ENCODE data around the gene FOXS1.
A peak's percentile ranks its signal among the peaks of the same experiment; 100 is the strongest.
"Not testable (repeated sequence)": the region's sequence is repeated elsewhere in the genome, so short reads cannot be mapped to it uniquely, and the experiment has no call there.

The FOXS1 gene

DNA sequence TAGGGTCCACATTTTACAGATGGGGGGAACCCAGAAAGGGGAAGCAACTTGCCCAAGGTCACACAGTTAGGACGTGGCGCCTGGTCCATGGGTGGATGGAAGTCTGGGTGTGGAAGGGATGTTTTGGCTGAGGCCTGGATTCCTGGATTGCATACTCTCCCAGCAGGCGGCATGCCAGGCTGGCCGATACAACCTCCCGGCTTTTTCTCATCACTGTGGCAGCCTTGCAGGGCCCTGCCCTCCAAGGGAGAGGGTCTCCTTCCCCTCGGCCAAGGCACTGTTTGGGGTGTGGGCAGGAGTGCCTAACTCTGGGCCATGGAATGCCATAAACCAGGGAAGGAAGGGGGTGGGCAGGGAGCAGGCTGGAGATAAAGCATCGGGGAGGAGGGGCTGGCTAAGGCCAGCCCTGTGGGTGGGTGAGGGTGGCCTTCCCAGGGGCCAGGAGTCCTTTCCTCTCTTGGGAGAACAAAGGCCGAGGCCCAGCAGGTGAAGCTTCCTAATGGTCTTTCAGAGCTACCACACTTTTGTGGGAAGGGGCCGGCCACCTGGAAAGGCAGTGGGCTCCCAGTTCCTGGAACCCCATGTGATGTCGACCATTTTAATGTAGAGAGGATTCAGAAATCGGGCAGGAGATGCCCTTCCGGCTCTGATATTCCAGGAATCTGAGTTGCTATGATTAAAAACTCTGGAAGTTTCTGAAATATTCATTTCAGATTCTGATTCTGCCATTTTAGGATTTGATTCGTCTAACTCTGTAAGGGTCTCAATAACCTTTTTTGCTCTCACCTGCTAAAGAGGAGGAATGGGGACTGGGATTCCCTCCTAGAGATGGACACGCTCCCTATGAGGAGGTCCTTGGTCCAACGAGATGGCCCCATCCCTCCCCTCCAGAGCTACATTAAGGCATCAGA lies 4.2 kb downstream of the FOXS1 start:
- DNase-seq (ENCODE audit: low read depth in 2 of 2) = no peak

DNA sequence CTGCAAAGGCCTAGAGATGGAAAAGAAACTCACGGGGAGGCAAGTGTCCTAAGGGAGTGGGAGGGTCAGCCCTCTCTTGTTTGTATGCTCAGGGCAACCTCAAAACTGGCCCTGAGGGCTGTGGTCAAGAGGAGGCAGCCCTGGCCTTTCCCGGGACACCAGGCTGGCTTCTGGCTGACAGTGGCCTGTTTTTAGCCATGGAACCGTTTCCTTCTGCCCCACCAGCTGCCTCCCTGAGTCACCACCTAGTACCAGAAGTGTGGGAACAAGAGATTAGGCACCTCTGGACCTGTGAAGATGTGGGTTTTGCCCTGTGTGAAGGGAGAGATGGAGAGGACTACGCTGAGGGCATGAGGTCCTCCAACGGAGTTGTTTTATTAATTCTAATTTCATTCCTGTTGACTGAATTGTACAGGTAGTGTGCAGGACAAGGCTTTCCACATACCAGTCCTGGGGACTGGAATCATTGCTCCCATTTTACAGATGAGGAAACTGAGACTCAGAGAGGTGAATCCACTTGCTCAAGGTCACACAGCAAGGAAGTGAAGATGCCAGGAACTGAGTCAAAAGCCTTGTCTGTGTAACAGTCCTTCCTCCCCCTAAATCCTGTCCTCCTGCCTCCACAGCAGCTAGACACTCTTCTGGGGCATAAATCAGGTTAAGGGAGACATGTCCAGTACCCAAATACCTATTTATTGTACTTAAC lies 5.5 kb downstream of the FOXS1 start:
- DNase-seq (ENCODE audit: low read depth in 2 of 2) = no peak

DNA sequence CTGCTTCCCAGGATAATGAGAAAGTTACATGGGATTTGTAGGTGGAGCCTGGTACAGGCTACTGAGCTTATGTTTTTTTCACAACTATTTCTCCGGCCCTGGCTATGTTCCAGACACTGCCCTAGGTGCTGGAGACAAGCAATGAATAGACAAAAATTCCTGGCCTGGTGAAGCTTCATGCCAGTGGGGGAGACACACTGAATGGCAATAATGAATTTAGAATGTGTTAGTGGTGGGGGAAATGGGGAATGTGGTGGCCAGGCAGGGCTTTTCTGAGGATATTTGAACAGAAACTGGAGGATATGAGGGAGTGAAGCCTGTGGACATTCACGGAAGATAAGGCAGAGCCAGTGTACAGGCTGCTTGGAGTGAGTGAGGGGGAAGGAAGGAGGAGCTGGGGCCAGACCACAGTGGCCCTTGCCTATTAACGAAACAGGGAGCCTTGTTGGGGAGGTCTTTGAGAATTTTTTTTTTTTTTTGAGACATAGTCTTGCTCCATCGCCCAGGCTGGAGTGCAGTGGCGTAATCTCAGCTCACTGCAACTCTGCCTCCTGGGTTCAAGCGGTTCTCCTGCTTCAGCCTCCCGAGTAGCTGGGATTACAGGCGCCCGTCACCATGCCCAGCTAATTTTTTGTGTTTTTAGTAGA lies 6.6 kb downstream of the FOXS1 start:
- DNase-seq (ENCODE audit: low read depth in 2 of 2) = no peak

DNA sequence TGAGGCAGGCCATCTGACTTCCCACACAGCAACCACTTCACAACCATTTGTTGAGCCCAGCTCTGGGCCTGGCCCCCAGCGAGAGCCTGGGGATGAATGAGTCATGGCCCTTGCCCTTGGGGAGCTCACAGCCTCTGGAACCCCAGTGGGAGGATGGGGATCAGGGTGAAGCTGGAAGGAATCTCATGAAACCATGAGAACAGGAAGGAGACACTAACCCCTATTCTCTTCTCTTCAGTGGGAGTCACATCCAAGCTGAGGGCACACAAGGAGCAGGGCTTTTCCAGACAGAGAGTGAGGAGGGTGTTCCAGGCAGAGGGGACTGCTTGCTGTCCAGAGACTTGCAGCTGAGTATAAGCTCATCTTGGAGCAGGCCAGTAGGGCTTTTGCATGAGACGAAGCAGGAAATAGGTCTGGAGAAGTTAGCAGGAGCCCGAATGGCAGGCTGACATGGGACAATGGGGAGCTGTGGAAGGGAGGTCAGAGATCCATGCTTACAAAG lies 7.5 kb downstream of the FOXS1 start:
- DNase-seq (ENCODE audit: low read depth in 2 of 2) = no peak

DNA sequence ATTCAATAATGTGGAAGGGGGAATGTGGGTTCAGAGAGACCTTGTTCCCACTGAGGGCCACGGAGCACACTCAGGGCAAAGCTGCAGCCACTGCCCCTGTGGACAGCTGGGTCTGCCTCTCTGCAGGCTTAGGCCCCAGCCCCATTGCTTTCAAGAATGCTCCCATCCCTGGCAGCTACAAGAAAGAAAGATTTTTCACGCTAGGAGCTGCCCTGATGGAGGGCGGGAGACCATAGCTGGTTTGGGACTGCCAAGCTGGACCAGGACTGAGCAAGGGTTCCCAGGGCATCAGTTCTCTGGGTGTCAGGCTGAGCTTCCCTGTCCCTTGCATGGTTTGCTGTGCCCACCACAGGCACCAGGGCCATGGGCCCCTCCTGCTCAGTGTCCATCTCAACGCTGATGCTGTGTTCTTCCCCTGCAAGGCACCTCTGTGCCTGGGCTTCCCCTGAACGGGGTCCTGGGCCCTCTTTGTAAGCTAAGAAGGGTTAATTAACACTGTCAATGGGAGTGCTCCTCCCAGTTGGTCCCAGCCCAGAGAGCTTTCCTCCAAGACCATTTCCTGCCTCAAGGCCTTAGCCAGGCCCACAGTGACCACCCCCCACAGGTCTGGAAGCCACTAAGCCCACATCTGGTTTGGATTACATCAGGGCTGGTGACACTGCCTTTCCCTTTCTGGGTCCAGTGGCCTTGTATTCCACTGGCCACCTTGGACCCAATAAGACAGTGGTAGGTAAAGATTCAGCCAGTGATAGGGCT lies 8.4 kb downstream of the FOXS1 start:
- no peak for DNase-seq (ENCODE audit: low read depth in 2 of 2)

DNA sequence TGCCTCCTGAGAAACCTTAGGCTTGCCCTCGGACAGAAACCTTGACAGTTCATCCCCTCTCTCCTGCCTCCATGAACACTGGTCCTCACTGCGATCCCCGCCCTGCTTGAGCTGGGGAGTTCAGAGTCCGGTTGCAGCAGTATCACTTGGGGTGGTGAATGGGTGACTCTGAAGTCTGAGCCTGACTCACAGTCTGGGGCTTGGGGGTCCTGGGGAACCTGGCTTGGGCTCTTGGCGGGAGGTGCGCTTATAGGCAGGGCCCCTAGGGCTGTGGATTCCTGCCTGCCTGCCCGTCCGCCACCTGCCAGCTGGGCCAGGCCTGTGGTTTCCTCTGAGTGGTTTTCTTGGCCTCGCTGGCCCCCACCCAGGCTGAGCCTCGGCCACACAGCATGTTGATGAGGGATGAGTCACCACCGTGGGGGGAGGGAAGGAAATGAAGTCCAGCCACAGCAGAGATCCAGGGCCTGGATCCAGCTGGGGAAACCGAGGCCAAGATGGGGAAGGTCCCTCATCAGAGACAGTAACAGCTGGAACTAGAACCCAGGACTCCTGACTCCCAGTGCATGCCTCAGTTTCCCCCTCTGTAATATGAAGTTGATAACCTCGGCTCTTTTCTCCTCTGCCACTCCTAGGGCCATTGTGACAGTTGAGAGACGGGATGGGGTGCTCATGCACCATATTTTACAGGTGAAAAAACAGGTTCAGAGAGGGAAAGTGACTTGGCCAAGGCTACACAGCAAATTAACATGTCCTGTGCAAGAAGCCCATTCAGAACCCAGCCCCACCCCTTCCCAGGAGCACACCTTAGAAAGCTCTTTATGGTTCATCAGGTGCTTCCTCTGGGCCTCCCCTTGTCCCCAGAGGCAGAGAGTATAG lies 9.2 kb downstream of the FOXS1 start:
- peak in 1 of 2 donors; percentile 13 for DNase-seq (ENCODE audit: low read depth in 2 of 2)

DNA sequence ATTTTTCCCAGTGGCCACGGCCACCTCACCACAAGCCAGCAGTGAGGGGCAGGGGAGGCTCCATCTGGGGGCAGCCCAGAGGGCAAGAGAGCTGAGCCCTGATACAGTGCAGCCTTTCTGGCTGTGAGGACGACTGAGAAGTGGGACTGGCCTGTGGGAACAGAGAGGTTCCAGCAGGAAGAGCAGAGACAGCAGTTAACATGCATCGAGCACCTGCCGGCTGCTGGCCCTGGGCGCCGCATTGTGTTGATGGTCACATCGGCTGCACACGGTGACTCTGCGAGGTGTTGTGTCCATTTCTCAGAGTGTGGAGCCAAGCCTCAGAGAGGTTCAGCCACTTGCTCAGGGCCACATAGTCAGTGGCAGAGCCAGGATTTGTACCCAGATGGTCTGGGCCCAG lies 9.8 kb downstream of the FOXS1 start:
- no peak for DNase-seq (ENCODE audit: low read depth in 2 of 2)

DNA sequence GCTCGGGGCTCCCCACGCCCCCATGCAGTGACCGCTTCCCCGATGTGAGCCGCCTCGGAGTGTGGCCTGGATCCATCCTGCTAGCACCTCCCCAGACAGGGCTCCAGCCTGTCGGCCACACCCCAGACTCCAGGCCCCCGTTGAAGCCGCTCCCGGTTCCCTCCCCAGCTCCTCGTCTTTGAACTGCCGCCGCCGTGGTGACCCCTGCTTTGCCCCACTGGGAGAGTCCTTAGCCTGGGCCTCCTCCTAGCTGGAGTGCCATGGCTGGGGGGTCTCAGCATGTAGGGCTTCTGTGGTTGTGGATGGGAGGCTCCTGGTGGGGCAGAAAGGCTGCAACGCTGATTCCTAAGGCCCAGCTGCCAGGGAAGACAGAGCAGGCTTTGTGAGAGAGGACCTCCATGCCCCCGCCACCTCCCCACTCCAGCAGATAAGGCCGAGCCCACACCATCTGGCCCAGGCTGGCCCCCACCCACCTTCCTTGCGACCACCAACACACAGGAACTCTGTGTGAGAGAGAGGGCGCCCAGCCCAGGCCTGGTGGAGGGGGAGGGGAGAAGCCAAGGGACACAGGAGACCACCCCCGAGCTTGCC lies 11.4 kb downstream of the FOXS1 start:
- no peak for DNase-seq (ENCODE audit: low read depth in 2 of 2)

DNA sequence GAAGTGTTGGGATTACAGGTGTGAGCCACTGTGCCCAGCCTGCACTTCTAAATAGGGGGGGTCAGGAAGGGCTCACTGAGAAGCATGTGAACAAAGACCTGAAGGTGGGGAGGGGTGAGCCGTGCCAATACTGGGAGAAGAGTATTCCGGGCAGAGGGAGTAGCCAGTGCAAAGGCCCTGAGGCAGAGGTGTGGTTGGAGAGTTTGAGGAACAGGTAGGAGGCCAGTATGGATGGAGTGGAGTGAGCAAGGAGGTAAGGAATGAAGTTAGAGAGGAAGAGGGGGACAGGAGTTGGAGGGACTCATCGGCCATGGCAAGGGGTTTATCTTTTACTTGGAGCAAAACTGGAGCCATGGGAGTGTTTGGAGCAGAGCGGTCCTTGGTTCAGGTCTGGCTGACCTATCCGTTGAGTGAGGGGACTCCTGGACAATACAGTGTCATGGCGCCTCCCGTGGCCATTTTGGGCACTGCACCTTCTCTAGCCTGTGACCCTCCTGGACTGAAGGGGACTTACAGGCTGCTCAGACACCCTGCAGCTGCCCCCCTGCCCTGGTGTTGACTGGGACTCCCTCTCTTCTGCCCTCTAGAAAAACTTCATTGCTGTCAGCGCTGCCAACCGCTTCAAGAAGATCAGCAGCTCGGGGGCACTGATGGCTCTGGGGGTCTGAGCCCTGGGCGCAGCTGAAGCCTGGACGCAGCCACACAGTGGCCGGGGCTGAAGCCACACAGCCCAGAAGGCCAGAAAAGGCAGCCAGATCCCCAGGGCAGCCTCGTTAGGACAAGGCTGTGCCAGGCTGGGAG lies 12.1 kb downstream of the FOXS1 start:
- DNase-seq (ENCODE audit: low read depth in 2 of 2) = peak; percentile 28 to 40

DNA sequence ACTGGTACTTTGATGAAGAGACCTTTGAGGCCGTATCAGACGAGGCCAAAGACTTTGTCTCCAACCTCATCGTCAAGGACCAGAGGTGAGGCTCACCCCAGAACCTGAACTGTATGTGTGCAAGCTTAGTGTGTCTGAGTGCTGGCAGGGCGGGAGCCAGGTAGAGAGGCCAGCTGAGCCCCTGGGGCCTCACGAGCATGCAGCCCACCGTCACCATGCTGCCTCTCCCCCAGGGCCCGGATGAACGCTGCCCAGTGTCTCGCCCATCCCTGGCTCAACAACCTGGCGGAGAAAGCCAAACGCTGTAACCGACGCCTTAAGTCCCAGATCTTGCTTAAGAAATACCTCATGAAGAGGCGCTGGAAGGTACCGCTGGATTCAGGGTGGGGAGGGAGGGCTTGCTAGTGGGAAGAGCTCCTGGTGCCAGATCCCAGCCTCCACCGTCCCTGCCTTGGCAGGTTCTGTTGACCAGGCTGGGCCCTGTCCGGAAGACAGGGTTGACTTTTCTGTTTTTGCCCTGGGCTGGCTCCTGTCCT lies 13.6 kb downstream of the FOXS1 start:
- no peak for DNase-seq (ENCODE audit: low read depth in 2 of 2)

DNA sequence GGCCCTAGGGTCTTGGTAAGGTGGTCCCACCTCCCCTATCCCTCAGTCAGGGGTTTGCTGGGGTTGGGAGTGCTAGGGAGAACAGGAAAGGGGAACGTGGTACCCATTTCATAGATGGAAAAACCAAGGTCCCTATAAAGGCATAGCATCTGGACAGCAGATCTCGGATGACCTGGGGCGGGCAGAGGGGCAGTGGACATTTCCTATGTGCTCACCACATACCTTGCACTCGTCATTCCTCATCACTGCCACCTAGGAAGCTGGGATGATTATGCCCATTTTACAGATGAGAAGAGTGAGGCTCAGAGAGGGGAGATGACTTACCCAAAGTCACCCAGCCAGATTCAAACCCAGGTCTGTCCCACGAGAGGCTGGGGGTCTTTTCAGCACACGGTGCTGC lies 14.2 kb downstream of the FOXS1 start:
- no peak for DNase-seq (ENCODE audit: low read depth in 2 of 2)

DNA sequence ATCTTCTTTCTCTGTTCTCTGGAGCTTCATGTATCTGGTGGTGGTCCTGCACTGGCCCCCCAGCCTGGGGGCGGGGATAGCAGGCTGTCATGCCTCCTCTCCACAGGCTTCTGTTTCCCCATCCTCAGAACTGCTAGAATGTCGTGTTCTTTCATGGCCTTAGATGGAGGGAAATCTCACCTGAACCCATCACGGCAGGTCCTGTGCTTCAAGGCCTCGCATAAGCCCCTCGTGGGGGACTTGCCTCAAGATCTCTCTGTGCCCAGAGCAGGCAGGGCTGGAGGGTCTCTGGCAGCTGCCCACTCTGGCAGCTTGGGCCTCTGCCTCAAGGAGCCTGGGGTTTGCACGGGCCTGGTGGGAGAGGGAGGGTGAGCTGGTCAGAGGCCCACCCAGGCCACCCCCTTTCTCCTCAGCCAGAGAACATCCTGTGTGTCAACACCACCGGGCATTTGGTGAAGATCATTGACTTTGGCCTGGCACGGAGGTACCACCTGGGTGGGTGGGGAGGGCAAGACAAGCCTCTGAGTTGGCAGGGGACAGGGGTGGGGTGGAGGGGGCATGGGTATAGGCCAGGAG lies 14.9 kb downstream of the FOXS1 start:
- DNase-seq (ENCODE audit: low read depth in 2 of 2) = no peak

DNA sequence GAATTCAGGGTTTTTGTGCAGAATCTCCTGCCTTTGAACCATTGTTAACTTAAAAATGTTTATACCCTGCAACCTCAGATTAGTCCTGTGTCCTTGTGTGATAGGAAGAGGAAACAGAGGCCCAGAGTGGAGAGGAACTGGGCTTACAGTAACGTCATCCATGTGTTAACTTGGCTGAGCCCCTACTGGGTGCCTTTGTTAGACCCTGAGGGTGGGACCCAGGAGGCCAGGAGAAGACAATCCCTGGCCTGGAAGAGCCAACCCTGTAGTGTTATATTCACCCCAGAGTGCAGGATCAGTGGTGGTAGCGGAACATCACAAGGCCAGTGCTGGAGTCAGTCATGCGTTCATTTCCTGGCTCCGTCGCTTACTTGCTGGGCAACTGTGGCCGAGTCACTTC lies 15.7 kb downstream of the FOXS1 start:
- no peak for DNase-seq (ENCODE audit: low read depth in 2 of 2)

DNA sequence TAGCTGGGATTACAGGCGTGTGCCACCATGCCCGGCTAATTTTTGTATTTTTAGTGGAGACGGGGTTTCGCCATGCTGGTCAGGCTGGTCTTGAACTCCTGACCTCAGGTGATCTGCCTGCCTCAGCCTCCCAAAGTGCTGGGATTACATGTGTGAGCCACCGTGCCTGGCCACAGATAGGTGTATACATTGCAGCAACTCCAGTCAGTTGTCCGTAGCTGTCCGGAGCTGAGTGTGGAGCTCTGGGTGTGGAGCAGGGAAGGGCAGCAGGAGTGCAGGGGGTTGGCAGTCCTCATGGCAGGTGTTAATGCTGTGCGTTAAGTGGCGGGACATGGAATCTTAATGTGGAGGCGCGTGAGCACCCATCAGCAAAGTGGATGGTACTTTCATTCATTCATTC lies 17.4 kb downstream of the FOXS1 start:
- not testable (repeated sequence) for DNase-seq (ENCODE audit: low read depth in 2 of 2)

DNA sequence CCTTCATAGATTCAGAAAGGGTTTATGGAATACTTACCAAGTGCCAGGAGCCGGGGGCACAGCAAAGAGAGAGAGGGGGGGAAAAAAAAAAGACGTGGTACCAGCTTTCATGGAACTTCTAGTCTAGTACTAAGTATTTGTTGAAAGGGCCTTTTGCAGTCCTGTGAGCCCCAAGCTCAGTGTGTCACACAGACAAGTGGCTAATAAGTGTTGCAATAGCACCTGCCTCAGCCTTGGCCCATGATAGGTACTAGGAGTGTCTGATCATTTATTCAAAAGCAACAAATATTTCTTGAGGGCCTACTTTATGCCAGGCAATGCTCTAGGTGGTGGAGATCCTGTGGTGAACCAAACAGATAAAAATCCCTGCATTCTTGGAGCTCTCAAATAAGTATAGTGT lies 18.3 kb downstream of the FOXS1 start:
- DNase-seq (ENCODE audit: low read depth in 2 of 2) = no peak

DNA sequence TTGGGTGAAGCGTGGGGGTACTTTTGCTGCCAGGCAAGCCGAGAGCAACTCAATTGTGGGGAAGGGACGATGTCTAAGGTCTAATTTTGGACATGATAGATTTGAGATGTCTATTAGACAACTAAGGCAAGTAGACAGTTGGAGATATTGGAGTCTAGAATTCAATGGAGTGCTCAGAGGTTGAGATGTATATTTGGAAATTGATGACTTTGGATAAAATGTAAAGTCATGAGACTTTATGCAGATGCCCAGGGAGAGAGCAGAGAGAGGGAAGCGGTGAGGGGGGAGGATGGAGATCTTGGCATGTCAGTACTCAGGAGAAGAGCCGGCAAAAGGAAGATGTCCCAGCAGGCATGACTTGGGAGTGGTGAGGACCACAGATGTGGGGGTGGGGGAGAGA lies 19.3 kb downstream of the FOXS1 start:
- no peak for DNase-seq (ENCODE audit: low read depth in 2 of 2)

DNA sequence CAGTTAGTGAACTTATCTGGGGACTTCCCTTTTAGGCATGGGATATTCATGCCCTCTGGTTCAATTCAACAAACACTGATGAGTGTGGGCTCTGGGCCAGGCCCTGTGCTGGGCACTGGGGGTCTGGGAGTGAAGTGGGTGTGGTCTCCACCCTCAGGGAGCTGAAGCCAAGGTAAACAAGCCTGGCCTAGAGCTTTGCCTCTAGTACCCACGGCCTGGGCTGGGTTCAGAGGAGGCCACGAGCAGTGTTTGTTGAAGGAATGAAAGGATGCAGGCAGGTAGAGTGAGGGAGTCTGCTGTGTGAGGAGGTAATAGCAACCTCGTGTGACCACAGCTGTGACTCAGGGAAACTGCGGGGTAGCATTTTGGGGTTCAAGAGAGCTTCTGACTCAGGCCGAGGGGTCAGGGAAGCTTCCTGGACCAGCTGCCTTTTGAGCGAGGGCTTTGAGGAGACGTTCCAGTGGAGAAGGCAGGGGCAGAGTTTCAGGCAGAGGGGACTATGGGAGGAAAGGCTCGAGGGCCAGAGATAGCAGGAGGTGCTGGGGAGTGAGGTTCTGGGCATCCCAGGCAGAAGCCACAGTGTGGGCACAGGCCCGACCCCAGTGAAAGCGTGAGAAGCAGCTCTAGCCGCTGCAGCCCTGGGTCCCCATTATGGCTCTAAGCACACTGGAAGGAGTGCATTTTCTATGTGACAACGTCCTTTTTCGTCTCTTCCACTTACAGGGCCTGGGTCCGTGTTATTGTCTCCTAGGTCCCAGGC lies 20.7 kb downstream of the FOXS1 start:
- no peak for DNase-seq (ENCODE audit: low read depth in 2 of 2)

DNA sequence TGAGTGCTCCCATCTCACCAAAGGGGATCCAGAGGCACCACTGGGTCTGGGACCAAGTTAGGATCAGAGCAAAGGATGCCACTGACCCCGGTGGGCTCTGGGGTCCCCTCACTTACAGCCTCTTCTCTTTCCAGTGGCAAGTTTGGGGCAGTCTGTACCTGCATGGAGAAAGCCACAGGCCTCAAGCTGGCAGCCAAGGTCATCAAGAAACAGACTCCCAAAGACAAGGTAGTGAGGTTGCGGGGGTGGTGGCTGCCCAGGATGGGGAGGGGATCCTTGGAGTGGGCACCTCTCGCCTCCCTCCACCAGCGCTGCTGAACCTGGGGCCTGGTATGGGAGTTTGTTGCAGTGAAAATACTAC lies 21.3 kb downstream of the FOXS1 start:
- no peak for DNase-seq (ENCODE audit: low read depth in 2 of 2)

All from stimulated activated CD8-positive, alpha-beta memory T cell treated with anti-CD3 and anti-CD28 coated beads, Interleukin-2, amount 100 ng/mL, for 1 hour (primary cell).